Measurements from ENCODE around the gene B2M. TPM values are rescaled to one million over a fixed set of nuclear protein-coding genes. Genes with fewer than 3 reads are reported as not detected.

B2M gene
- polyA plus RNA-seq, 1 donor (not counting 4 experiments of a cell fraction or from before 2014, with no cell fraction given) = 3,098 TPM

- Histone ChIP-seq H3K27me3 (ENCODE audit: control insufficient read depth, extremely low read depth, insufficient read depth, low read length) (no peaks in the 10 kb centered on the region), H3K27ac (ENCODE audit: control insufficient read depth, insufficient read depth, low read length) (no peak overlapping the region), H3K9me1 (ENCODE audit: control insufficient read depth, extremely low read depth, insufficient read depth, low read length) (no peaks in the 10 kb centered on the region), H3K9ac (ENCODE audit: control insufficient read depth, extremely low read depth, insufficient read depth, low read length) (no peak overlapping the region), H3K9me3 (ENCODE audit: control insufficient read depth, low read depth, low read length) (no peaks in the 10 kb centered on the region), H3K79me2 (ENCODE audit: control insufficient read depth, insufficient read depth, low read length) (peaks cover 47% of the 10 kb centered on the region), H3K4me1 (ENCODE audit: control insufficient read depth, extremely low read depth, insufficient read depth, low read length) (peaks cover 9% of the 10 kb centered on the region), H3K4me3 (ENCODE audit: control insufficient read depth in 2 of 3, extremely low read depth in 1 of 3, insufficient read depth in 2 of 3, low read depth in 1 of 3, low read length in 3 of 3) (no peak overlapping the region), H3K4me2 (ENCODE audit: control insufficient read depth, extremely low read depth, insufficient read depth, low read depth, low read length) (no peak overlapping the region), H3K36me3 (ENCODE audit: control insufficient read depth in 2 of 2, extremely low read depth in 1 of 2, insufficient read depth in 2 of 2, low read length in 2 of 2) (peaks cover 26 to 29% of the 10 kb centered on the region in 2 experiments), H4K20me1 (ENCODE audit: control insufficient read depth, extremely low read depth, insufficient read depth, low read length) (peaks cover 6% of the 10 kb centered on the region), H2AFZ (ENCODE audit: control insufficient read depth, low read length) (no peak overlapping the region)
- dilution Hi-C loops (cut with MboI; ENCODE audit: extremely low pct_ligation_motif_present, low sequenced_read_pairs) = no loop called here
- DNase-seq (ENCODE audit: low read depth, low spot score) = no peak
- TF ChIP-seq EZH2 (IDR thresholded peaks at IDR 0.05; ENCODE audit: low read length) (no peak), CTCF (optimal IDR thresholded peaks at IDR 0.05 in 1 of 3, IDR thresholded peaks at IDR 0.05 in 1 of 3, conservative IDR thresholded peaks at IDR 0.05 in 1 of 3; ENCODE audit: extremely low read depth in 1 of 3, insufficient read depth in 2 of 3, low read length in 3 of 3) (no peak)
- no peak for FAIRE-seq
Observed at GRCh38 chr15:44715142-44715796, 4.0 kb downstream of the B2M start.

- H3K9me3 ChIP-seq (ENCODE audit: control insufficient read depth, low read depth, low read length) = no peaks in the 10 kb centered on the region
- H3K4me1 ChIP-seq (ENCODE audit: control insufficient read depth, extremely low read depth, insufficient read depth, low read length) = peaks cover 9% of the 10 kb centered on the region
- peaks cover 47% of the 10 kb centered on the region for H3K79me2 ChIP-seq (ENCODE audit: control insufficient read depth, insufficient read depth, low read length)
- peaks cover 6% of the 10 kb centered on the region for H4K20me1 ChIP-seq (ENCODE audit: control insufficient read depth, extremely low read depth, insufficient read depth, low read length)
- no peak overlapping the region for H2AFZ ChIP-seq (ENCODE audit: control insufficient read depth, low read length)
- FAIRE-seq (no peak), DNase-seq (ENCODE audit: low read depth, low spot score) (no peak)
- H3K9me1 ChIP-seq (ENCODE audit: control insufficient read depth, extremely low read depth, insufficient read depth, low read length) = no peaks in the 10 kb centered on the region
- TF ChIP-seq EZH2 (IDR thresholded peaks at IDR 0.05; ENCODE audit: low read length) = no peak
- H3K27me3 ChIP-seq (ENCODE audit: control insufficient read depth, extremely low read depth, insufficient read depth, low read length) = no peaks in the 10 kb centered on the region
- no peak overlapping the region for H3K4me3 ChIP-seq (ENCODE audit: control insufficient read depth in 2 of 3, extremely low read depth in 1 of 3, insufficient read depth in 2 of 3, low read depth in 1 of 3, low read length in 3 of 3)
- dilution Hi-C loops (cut with MboI; ENCODE audit: extremely low pct_ligation_motif_present, low sequenced_read_pairs) = no loop called here
- H3K36me3 ChIP-seq (ENCODE audit: control insufficient read depth in 2 of 2, extremely low read depth in 1 of 2, insufficient read depth in 2 of 2, low read length in 2 of 2) = peaks cover 26 to 29% of the 10 kb centered on the region in 2 experiments
- no peak overlapping the region for H3K4me2 ChIP-seq (ENCODE audit: control insufficient read depth, extremely low read depth, insufficient read depth, low read depth, low read length)
- H3K27ac ChIP-seq (ENCODE audit: control insufficient read depth, insufficient read depth, low read length) = no peak overlapping the region
- no peak overlapping the region for H3K9ac ChIP-seq (ENCODE audit: control insufficient read depth, extremely low read depth, insufficient read depth, low read length)
Observed at GRCh38 chr15:44715797-44716334, 4.5 kb downstream of the B2M start.

All from keratinocyte (primary cell).